Measurements from ENCODE around the gene UBL3.

The UBL3 gene

DNA sequence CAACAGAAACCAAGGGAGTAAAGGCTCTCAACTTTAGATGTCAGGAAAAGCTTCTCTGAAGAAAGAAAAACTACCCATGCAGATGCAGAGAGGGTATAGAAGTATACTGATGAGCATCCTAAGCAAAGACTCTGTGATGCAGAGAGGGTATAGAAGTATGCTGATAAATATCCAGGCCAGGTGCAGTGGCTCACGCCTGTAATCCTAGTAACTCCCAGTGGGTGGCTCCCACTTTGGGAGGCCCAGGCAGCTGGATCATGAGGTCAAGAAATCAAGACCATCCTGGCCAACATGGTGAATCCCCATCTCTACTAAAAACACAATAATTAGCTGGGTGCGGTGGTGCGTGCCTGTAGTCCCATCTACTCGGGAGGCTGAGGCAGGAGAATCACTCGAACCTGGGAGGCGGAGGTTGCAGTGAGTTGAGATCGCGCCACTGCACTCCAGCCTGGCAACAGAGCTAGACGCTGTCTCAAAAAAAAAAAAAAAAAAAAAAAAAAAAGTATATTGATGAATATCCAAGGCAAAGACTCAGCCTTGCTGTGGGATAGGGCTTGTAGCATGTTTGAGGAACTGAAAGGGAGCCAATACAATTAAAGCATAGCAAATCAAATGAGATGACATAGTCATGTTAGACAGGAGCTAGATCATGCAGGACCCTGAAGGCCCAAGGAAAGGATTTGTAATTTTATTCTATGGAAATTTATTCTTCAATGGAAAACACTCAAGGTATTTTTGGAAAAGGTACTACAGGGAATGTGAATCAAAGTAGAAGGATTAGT, 14.9 kb downstream of the UBL3 start:
- no peak for DNase-seq (ENCODE audit: low spot score)
- TF ChIP-seq, protein P1, sequence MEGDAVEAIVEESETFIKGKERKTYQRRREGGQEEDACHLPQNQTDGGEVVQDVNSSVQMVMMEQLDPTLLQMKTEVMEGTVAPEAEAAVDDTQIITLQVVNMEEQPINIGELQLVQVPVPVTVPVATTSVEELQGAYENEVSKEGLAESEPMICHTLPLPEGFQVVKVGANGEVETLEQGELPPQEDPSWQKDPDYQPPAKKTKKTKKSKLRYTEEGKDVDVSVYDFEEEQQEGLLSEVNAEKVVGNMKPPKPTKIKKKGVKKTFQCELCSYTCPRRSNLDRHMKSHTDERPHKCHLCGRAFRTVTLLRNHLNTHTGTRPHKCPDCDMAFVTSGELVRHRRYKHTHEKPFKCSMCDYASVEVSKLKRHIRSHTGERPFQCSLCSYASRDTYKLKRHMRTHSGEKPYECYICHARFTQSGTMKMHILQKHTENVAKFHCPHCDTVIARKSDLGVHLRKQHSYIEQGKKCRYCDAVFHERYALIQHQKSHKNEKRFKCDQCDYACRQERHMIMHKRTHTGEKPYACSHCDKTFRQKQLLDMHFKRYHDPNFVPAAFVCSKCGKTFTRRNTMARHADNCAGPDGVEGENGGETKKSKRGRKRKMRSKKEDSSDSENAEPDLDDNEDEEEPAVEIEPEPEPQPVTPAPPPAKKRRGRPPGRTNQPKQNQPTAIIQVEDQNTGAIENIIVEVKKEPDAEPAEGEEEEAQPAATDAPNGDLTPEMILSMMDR (IDR thresholded peaks at IDR 0.05; ENCODE audit: extremely low read depth, missing control alignments) = no peak

DNA sequence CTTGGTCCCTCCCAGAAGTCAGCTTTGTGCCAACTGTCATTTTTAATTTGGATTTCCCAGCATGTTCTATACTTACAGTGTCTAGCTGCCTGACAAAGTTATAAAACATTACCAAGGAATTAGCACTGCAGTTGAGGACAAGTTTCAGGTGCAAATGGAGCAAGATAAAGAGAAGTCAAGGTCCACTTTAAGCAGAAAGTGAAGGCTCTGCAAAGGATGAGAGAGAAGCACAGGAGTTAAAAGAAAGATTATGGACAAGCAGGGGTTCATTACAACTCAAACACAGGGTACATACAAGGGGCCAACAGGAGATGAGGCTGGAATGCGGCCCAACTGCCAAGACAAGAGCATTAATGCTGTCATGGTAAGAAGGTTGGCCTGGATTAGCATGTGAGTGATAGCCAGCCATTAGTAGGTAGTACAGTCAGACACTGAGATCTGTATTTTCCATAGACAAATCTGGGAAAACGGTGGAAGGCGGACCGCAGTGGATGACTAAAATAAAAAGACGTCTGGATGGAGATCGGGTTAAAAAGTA, 17.6 kb downstream of the UBL3 start:
- TF ChIP-seq, protein P1 (IDR thresholded peaks at IDR 0.05; ENCODE audit: extremely low read depth, missing control alignments) = no peak
- DNase-seq (ENCODE audit: low spot score) = no peak

DNA sequence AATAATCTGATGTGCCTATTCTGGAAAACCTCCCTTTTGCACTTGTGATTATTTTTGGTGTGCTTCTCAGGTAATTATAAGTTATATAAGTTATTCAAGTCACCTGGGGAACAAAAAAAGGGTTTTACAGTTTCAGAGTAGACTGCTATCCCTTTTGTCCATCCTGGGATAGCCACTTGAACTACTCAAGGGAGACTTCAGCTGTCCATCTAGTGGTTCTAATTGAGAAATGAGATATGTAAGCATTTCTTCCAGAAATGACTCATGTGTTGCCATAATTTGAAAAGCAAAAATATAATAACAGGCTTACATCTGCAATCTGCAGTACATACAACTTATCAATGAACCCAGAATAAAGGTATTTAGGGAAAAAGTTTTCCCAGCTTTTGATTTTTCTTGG, 20.4 kb downstream of the UBL3 start:
- TF ChIP-seq, protein P1 (IDR thresholded peaks at IDR 0.05; ENCODE audit: extremely low read depth, missing control alignments) = no peak
- DNase-seq (ENCODE audit: low spot score) = no peak

DNA sequence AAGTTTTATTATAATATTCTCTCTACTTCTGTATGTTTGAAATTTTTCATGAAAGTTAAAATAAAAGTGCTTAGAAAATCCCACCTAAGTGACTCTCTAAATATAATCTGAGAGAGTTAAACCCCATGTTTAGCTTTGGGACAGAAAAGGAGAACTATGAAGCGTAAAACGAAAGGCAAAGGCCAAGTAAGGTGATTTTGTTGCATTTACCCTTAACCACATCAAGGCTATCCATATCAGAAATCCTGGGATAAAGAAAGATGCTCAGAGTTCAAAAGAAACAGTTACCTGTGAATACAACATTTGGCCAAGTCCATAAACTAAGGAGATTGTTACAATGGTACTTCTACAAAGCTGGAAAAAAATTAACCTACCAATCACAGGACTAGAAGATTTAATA, 31.3 kb downstream of the UBL3 start:
- TF ChIP-seq, protein P1 (IDR thresholded peaks at IDR 0.05; ENCODE audit: extremely low read depth, missing control alignments) = no peak
- no peak for DNase-seq (ENCODE audit: low spot score)

DNA sequence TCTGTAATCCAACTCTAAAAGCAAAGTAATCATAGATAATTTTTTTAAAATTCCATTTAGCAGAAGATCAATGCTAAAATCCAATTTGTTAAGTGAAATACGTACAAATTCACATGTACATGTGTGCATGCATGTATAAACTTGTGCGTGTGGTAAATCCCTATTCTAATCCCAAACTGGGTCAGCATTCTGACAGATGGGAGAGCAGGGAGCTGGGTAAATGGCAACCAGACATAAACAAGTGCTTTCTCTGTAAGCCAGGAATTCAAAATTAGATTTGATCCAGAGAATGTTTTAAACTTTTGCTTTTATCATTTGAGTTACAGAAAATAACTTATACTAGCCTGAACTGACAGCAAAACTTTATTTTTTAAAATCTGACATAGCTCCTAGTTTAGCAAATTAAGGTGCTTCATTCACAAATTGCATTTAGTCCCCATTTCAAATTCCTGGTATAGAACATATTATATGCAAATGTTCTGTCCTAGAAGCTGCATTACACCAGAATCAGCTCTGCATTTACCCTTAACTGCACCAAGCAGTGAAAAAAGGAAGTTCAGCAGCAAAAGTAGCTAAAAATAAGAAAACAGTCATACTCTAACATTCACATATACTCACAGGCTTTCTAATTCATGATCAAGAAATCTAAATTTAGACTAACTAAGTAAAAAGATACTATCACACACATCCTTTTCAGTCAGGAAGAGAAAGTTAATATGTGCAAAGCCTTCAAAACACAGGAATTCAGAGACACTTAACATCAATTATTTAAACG, 32.6 kb downstream of the UBL3 start:
- peak; percentile 59 for DNase-seq (ENCODE audit: low spot score)
- TF ChIP-seq, protein P1 (IDR thresholded peaks at IDR 0.05; ENCODE audit: extremely low read depth, missing control alignments) = no peak

DNA sequence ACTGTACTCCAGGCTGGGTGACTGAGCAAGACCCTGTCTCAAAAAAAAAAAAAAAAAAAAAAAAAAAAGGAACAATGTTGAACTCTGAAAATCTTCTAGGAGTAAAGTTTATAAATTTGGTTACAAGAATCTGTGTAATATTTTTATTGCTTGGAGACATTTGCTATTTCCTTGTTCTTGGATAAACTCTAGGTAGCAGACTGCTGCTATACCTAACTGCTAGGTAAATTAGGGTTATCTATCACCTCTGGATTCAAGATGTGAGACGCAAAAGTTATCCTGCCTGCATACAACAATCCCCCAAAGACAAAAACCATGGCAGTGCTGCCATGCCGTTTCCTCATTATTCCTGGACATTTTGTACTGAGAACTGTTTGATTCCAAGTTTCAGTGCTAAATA, 33.7 kb downstream of the UBL3 start:
- TF ChIP-seq, protein P1 (IDR thresholded peaks at IDR 0.05; ENCODE audit: extremely low read depth, missing control alignments) = no peak
- DNase-seq (ENCODE audit: low spot score) = no peak

DNA sequence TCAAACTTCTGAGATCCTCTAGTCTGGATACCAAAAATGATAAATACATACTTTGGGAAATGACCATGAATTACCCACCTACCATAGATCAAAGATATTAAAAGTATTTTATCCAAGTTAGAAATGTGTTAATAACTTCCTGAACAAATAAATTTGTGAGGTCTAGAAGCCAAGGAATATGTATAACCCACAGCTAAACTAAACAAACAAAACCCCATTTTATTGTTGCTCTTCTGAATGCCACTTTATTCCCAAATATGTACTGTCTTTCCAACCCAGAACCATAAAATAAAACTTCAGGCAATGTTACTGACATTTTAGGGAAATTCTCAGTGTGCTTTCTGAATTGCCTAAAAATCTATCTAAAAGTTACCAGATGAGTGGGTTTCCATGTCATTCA, 35.1 kb downstream of the UBL3 start:
- TF ChIP-seq, protein P1 (IDR thresholded peaks at IDR 0.05; ENCODE audit: extremely low read depth, missing control alignments) = no peak
- no peak for DNase-seq (ENCODE audit: low spot score)

All from GM20000 (cell line).